A549 (cell line): ENCODE measurements around the gene APAF1. TPM values are rescaled to one million over a fixed set of nuclear protein-coding genes. Genes with fewer than 3 reads are reported as not detected.

ENCODE experiments used
- ATAC-seq, 2 experiments: fragments of 200-7000 bp in 1 of 2; fragments of >200 bp in 1 of 2; cut with Nextera tagmentation in 1 of 2; cut with Tn5 transposase in 1 of 2; 3 replicates each; pipeline versions ENCODE4 v1.8.0 to v1.9.1; 2018 to 2020; ENCODE audit warnings: mild to moderate bottlenecking in 1 of 2, moderate library complexity in 1 of 2
- CTCF ChIA-PET: fragments of 300-600 bp; sonication (Branson Sonifier 250); formaldehyde crosslinking; extraction: SDS; loops from one replicate; lab custom pipeline; 2021; ENCODE audit warnings: antibody characterized with exemption, inconsistent platforms; lab: Yijun Ruan, JAX
- POLR2A ChIA-PET: fragments of 350-600 bp; formaldehyde crosslinking; extraction: SDS; loops from one replicate; lab custom pipeline; 2021; ENCODE audit warnings: antibody characterized with exemption, inconsistent platforms; lab: Yijun Ruan, JAX
- DNase-seq, 2 experiments: peaks; one replicate each; pipeline versions ENCODE4 v3.0.0 to v3.0.0-alpha.2; 2011 to 2016; ENCODE audit warnings: low read depth in 1 of 2, low spot score in 1 of 2
- FAIRE-seq: peaks from 2 replicates; lab custom pipeline; 2011; peaks lifted over from hg19 to GRCh38; lab: Jason Lieb, UNC
- H3K27ac ChIP-seq, 2 experiments: fragments of >200 bp; sonication (Bioruptor Twin); formaldehyde crosslinking; 3 replicates each; pipeline ENCODE4 v1.5.1; 2016 to 2017
- H3K4me1 ChIP-seq: fragments of >200 bp; sonication (Bioruptor Twin); formaldehyde crosslinking; 3 replicates; pipeline ENCODE4 v1.6.1; 2016
- H3K4me2 ChIP-seq: fragments of >200 bp; sonication (Bioruptor Twin); formaldehyde crosslinking; 3 replicates; pipeline ENCODE4 v1.6.1; 2016
- H3K4me3 ChIP-seq: fragments of >200 bp; sonication (Bioruptor Twin); formaldehyde crosslinking; 3 replicates; pipeline ENCODE4 v1.5.1; 2016
- H3K9me3 ChIP-seq: fragments of >200 bp; sonication (Bioruptor Twin); formaldehyde crosslinking; 3 replicates; pipeline ENCODE4 v1.6.1; 2016
- ATOH8 ChIP-seq: fragments of 250-450 bp; sonication (Bioruptor Pico); IDR thresholded peaks from 2 replicates; pipeline ENCODE4 v1.5.0; 2020; ENCODE audit warnings: low read depth, mild to moderate bottlenecking, moderate library complexity
- CHD4 ChIP-seq: fragments of 200-600 bp; sonication (generic); IDR thresholded peaks from 2 replicates; pipeline ENCODE4 v1.6.1; 2016; ENCODE audit warnings: antibody characterized with exemption, mild to moderate bottlenecking, borderline replicate concordance
- CTCF ChIP-seq: fragments of >200 bp; sonication (Bioruptor Twin); formaldehyde crosslinking; IDR thresholded peaks from 3 replicates; pipeline ENCODE4 v1.5.1; 2016
- EP300 ChIP-seq, 2 experiments: fragments of >200 bp; sonication (Bioruptor Twin); formaldehyde crosslinking; IDR thresholded peaks; 2 replicates in 1 of 2; 3 replicates in 1 of 2; pipeline ENCODE4 v1.6.1; 2016 to 2017
- ESRRA ChIP-seq: fragments of 150-350 bp; IDR thresholded peaks from 2 replicates; pipeline ENCODE4 v1.6.1; 2014; ENCODE audit warnings: mild to moderate bottlenecking, low read length, borderline replicate concordance
- FOSB ChIP-seq: fragments of 250-450 bp; sonication (Bioruptor Pico); IDR thresholded peaks from 2 replicates; pipeline ENCODE4 v1.5.0; 2020; ENCODE audit warnings: mild to moderate bottlenecking, moderate library complexity
- FOXS1 ChIP-seq: fragments of 250-450 bp; sonication (Bioruptor Pico); IDR thresholded peaks from 2 replicates; pipeline ENCODE4 v1.5.0; 2020; ENCODE audit warnings: mild to moderate bottlenecking, moderate library complexity
- HEYL ChIP-seq: fragments of 250-450 bp; sonication (Bioruptor Pico); IDR thresholded peaks from 2 replicates; pipeline ENCODE4 v1.8.0; 2021; ENCODE audit warnings: mild to moderate bottlenecking, moderate library complexity
- HMGXB4 ChIP-seq: fragments of 250-450 bp; sonication (Bioruptor Pico); IDR thresholded peaks from 2 replicates; pipeline ENCODE4 v1.5.0; 2021; ENCODE audit warnings: mild to moderate bottlenecking, moderate library complexity, borderline replicate concordance
- HOXA7 ChIP-seq: fragments of 250-450 bp; sonication (Bioruptor Pico); IDR thresholded peaks from 2 replicates; pipeline ENCODE4 v1.5.0; 2020; ENCODE audit warnings: mild to moderate bottlenecking, moderate library complexity
- HOXB5 ChIP-seq: fragments of 250-450 bp; sonication (Bioruptor Pico); IDR thresholded peaks from 2 replicates; pipeline ENCODE4 v1.5.0; 2020; ENCODE audit warnings: mild to moderate bottlenecking, moderate library complexity
- KDM1A ChIP-seq: fragments of 200-600 bp; sonication (generic); IDR thresholded peaks from 2 replicates; pipeline ENCODE4 v1.6.1; 2016; ENCODE audit warnings: low read depth, mild to moderate bottlenecking
- MYC ChIP-seq: IDR thresholded peaks from 2 replicates; pipeline ENCODE4 v1.6.1; 2012; ENCODE audit warnings: mild to moderate bottlenecking, inconsistent platforms, low read length, improper control_type of control experiment, borderline replicate concordance
- POLR2AphosphoS2 ChIP-seq: conservative IDR thresholded peaks from 2 replicates; pipeline ENCODE4 v1.6.1; 2012; ENCODE audit warnings: low read length, improper control_type of control experiment, inconsistent platforms
- RCOR1 ChIP-seq: fragments of 150-350 bp; IDR thresholded peaks from 2 replicates; pipeline ENCODE4 v1.6.1; 2014; ENCODE audit warnings: antibody characterized with exemption, low read length, low read depth
- RNF2 ChIP-seq: fragments of 200-600 bp; sonication (generic); IDR thresholded peaks from 2 replicates; pipeline ENCODE4 v1.6.1; 2016; ENCODE audit warnings: low read depth, mild to moderate bottlenecking, antibody characterized with exemption, moderate library complexity, borderline replicate concordance
- TFCP2L1 ChIP-seq: fragments of 250-450 bp; sonication (Bioruptor Pico); IDR thresholded peaks from 2 replicates; pipeline ENCODE4 v1.5.0; 2021; ENCODE audit warnings: mild to moderate bottlenecking
- TP53 ChIP-seq: fragments of 250-450 bp; sonication (Bioruptor Pico); IDR thresholded peaks from 2 replicates; pipeline ENCODE4 v1.5.0; 2021; ENCODE audit warnings: mild to moderate bottlenecking, moderate library complexity
- USF2 ChIP-seq: fragments of 450-650 bp; IDR thresholded peaks from 2 replicates; pipeline ENCODE4 v1.6.1; 2014; ENCODE audit warnings: antibody characterized with exemption
- ZNF302 ChIP-seq: fragments of 250-450 bp; sonication (Bioruptor Pico); IDR thresholded peaks from 2 replicates; pipeline ENCODE4 v1.9.0; 2021; ENCODE audit warnings: inconsistent platforms, mild to moderate bottlenecking, moderate library complexity
- WGBS: methylation state at CpG from one replicate; pipeline ENCODE4 v1.1.6; 2017; ENCODE audit errors: missing lambda C conversion rate; 5-methylcytosine and 5-hydroxymethylcytosine counted together
- polyA plus RNA-seq, 4 experiments: library from polyadenylated mRNA; depleted of rRNA in 3 of 4; stranded (reverse); fragments of >200 nt; fragmentation: RNase III in 1 of 4; extraction: RNeasy Plus Mini Kit Qiagen cat#74134 plus additional on column Dnase treatment in 1 of 4; gene quantifications; 2 replicates in 3 of 4; 3 replicates in 1 of 4; pipeline ENCODE4 v1.2.3, GENCODE V29; 2011 to 2017

APAF1 gene
- polyA plus RNA-seq, 2 of the 4 experiments (the other 2 are of a cell fraction), result 13.2 to 15.7 TPM

- TF ChIP-seq CTCF (no peak), KDM1A (no peak), FOXS1 (CRISPR knock-in tag) (no peak), TP53 (CRISPR knock-in tag) (no peak), HEYL (CRISPR knock-in tag) (no peak), USF2 (no peak), MYC (no peak)
Measured at GRCh38 chr12:98684199-98684598, 39.1 kb downstream of the APAF1 start (continued).

GRCh38 chr12:98686603-98687002, 41.5 kb downstream of the APAF1 start:
- DNase-seq (no peak), ATAC-seq (no peak), FAIRE-seq (no peak)
- no peak overlapping the region for H3K4me3 ChIP-seq
- ChIA-PET CTCF (interaction anchor here (1.4 kb wide), 1 partner anchor 9 kb away, joined by 3 read pairs; no protein-coding TSS in a partner anchor), POLR2A (no interaction called here)
- TF ChIP-seq HOXA7 (CRISPR knock-in tag) (no peak), RCOR1 (no peak), FOSB (no peak), HOXB5 (CRISPR knock-in tag) (no peak), ZNF302 (CRISPR knock-in tag) (no peak), POLR2AphosphoS2 (no peak), RNF2 (no peak), TFCP2L1 (CRISPR knock-in tag) (no peak), HMGXB4 (CRISPR knock-in tag) (no peak), EP300 (IDR thresholded peaks at IDR 0.05) (no peak), FOXS1 (CRISPR knock-in tag) (no peak), ATOH8 (CRISPR knock-in tag) (no peak)
- H3K4me2 ChIP-seq, result no peak overlapping the region
- H3K27ac ChIP-seq, result no peak overlapping the region
- no peaks in the 10 kb centered on the region for H3K9me3 ChIP-seq
- no peaks in the 10 kb centered on the region for H3K4me1 ChIP-seq
- 78% methylated on average over 2 of the region's 2 CpGs for WGBS

- TF ChIP-seq FOSB (no peak), ATOH8 (CRISPR knock-in tag) (no peak), CHD4 (no peak), ESRRA (no peak)
- no peak for FAIRE-seq
- no peaks in the 10 kb centered on the region for H3K9me3 ChIP-seq
- no peak for DNase-seq
- H3K4me2 ChIP-seq, result no peak overlapping the region
- ChIA-PET POLR2A (no interaction called here), CTCF (interaction anchor here (1.6 kb wide), 1 partner anchor 307 kb away, joined by 6 read pairs; no protein-coding TSS in a partner anchor)
- ATAC-seq, result no peak
- H3K4me3 ChIP-seq, result no peak overlapping the region
- no peaks in the 10 kb centered on the region for H3K4me1 ChIP-seq
- H3K27ac ChIP-seq, result no peak overlapping the region
Measured at GRCh38 chr12:98691351-98691750, 46.3 kb downstream of the APAF1 start.
